H1 (cell line): Measurements from ENCODE around the gene PTCH1. TPM values are rescaled to one million over a fixed set of nuclear protein-coding genes. Genes with fewer than 3 reads are reported as not detected.

Experiments
- CTCF ChIA-PET: fragments of 300-600 bp; sonication (Branson Sonifier 250); formaldehyde crosslinking; loops from one replicate; lab custom pipeline; 2021; ENCODE audit not compliant: partially characterized antibody; lab: Charles Lee
- POLR2A ChIA-PET: fragments of 300-600 bp; sonication (Branson Sonifier 250); formaldehyde crosslinking; loops from one replicate; lab custom pipeline; 2021; ENCODE audit warnings: inconsistent platforms; ENCODE audit not compliant: partially characterized antibody; lab: Charles Lee
- DNase-seq, 2 experiments: peaks; one replicate each; pipeline versions ENCODE4 v3.0.0 to v3.0.0-alpha.2; 2010 to 2022; ENCODE audit warnings: low spot score in 2 of 2, low read depth in 1 of 2, mixed read lengths in 1 of 2
- FAIRE-seq: peaks from 2 replicates; lab custom pipeline; 2011; peaks lifted over from hg19 to GRCh38; lab: Jason Lieb, UNC
- H2AFZ ChIP-seq: 2 replicates; pipeline ENCODE4 v1.8.1; 2012; ENCODE audit warnings: low read length, inconsistent platforms
- H2AK5ac ChIP-seq: 2 replicates; pipeline ENCODE4 v1.6.1; 2013; ENCODE audit warnings: low read depth, low read length
- H2BK120ac ChIP-seq: replicated peaks from 2 replicates; pipeline ENCODE3; 2013; ENCODE audit warnings: low read depth, low read length, inconsistent platforms
- H2BK12ac ChIP-seq: 2 replicates; pipeline ENCODE4 v1.6.1; 2013; ENCODE audit warnings: low read depth, low read length
- H2BK15ac ChIP-seq: 2 replicates; pipeline ENCODE4 v1.6.1; 2013; ENCODE audit warnings: low read length
- H2BK20ac ChIP-seq: 2 replicates; pipeline ENCODE4 v1.6.1; 2013; ENCODE audit warnings: low read length
- H2BK5ac ChIP-seq: 2 replicates; pipeline ENCODE4 v1.6.1; 2013; ENCODE audit warnings: low read depth, low read length
- H3K14ac ChIP-seq: 2 replicates; pipeline ENCODE4 v1.6.1; 2013; ENCODE audit warnings: inconsistent platforms; ENCODE audit not compliant: insufficient read length
- H3K18ac ChIP-seq: 2 replicates; pipeline ENCODE4 v1.6.1; 2013; ENCODE audit warnings: low read length; ENCODE audit errors: extremely low read depth
- H3K23ac ChIP-seq: 2 replicates; pipeline ENCODE4 v1.6.1; 2013; ENCODE audit warnings: inconsistent platforms; ENCODE audit not compliant: insufficient read length
- H3K23me2 ChIP-seq: 2 replicates; pipeline ENCODE4 v1.6.1; 2013; ENCODE audit warnings: low read depth, low read length
- H3K27ac ChIP-seq: 2 replicates; pipeline ENCODE4 v1.6.1; 2011; ENCODE audit warnings: low read depth, low read length, inconsistent platforms
- H3K27me3 ChIP-seq, 4 experiments: replicated peaks in 1 of 4; 1 replicate in 1 of 4; 2 replicates in 3 of 4; pipeline versions ENCODE4 v1.6.1 to v1.8.1; 2011 to 2013; ENCODE audit warnings: low read length in 3 of 4, mild to moderate bottlenecking in 3 of 4, inconsistent platforms in 2 of 4, mixed read lengths in 2 of 4, moderate library complexity in 1 of 4; ENCODE audit not compliant: control insufficient read depth in 3 of 4, insufficient read depth in 3 of 4; ENCODE audit errors: extremely low read depth in 1 of 4
- H3K36me3 ChIP-seq, 4 experiments: 2 replicates each; pipeline versions ENCODE4 v1.6.1 to v1.8.1; 2011 to 2013; ENCODE audit warnings: mild to moderate bottlenecking in 4 of 4, low read length in 3 of 4, moderate library complexity in 2 of 4, control low read depth in 1 of 4, inconsistent platforms in 1 of 4; ENCODE audit not compliant: insufficient read depth in 4 of 4, control insufficient read depth in 2 of 4
- H3K4ac ChIP-seq: replicated peaks from 2 replicates; pipeline ENCODE3; 2013; ENCODE audit warnings: low read length, low read depth, mixed read lengths, inconsistent platforms; ENCODE audit not compliant: insufficient read length
- H3K4me1 ChIP-seq, 4 experiments: replicated peaks in 1 of 4; 1 replicate in 1 of 4; 2 replicates in 3 of 4; pipeline versions ENCODE4 v1.6.1 to v1.8.1; 2011 to 2013; ENCODE audit warnings: low read length in 3 of 4, inconsistent platforms in 2 of 4, mixed read lengths in 1 of 4; ENCODE audit not compliant: insufficient read depth in 4 of 4, control insufficient read depth in 3 of 4
- H3K4me2 ChIP-seq, 2 experiments: 2 replicates each; pipeline versions ENCODE4 v1.6.1 to v1.8.1; 2011 to 2013; ENCODE audit warnings: low read depth in 2 of 2, low read length in 2 of 2, control low read depth in 1 of 2, inconsistent platforms in 1 of 2, mild to moderate bottlenecking in 1 of 2; ENCODE audit not compliant: insufficient read depth in 1 of 2
- H3K4me3 ChIP-seq, 4 experiments: fragments of 200-600, 300-600 bp in 1 of 4; sonication (generic), shearing (Covaris generic), sonication (Bioruptor Twin) in 1 of 4; 2 replicates each; pipeline versions ENCODE4 v1.5.1 to v1.8.1; 2011 to 2016; ENCODE audit warnings: low read length in 4 of 4, low read depth in 3 of 4, control low read depth in 2 of 4, inconsistent platforms in 2 of 4, mild to moderate bottlenecking in 2 of 4, mixed read lengths in 1 of 4, moderate library complexity in 1 of 4; ENCODE audit not compliant: insufficient read depth in 2 of 4; ENCODE audit errors: extremely low read depth in 1 of 4
- H3K56ac ChIP-seq: replicated peaks from 2 replicates; pipeline ENCODE3; 2013; ENCODE audit warnings: low read depth, mild to moderate bottlenecking, mixed read lengths, low read length, inconsistent platforms; ENCODE audit not compliant: insufficient read length
- H3K79me1 ChIP-seq: 2 replicates; pipeline ENCODE4 v1.6.1; 2013; ENCODE audit warnings: low read depth, low read length, control low read depth
- H3K79me2 ChIP-seq, 2 experiments: 2 replicates each; pipeline versions ENCODE4 v1.6.1 to v1.8.1; 2012 to 2013; ENCODE audit warnings: low read length in 2 of 2, mild to moderate bottlenecking in 2 of 2, inconsistent platforms in 1 of 2; ENCODE audit not compliant: insufficient read depth in 2 of 2, control insufficient read depth in 1 of 2
- H3K9ac ChIP-seq, 4 experiments: replicated peaks in 1 of 4; 1 replicate in 1 of 4; 2 replicates in 3 of 4; pipeline versions ENCODE4 v1.6.1 to v1.8.1; 2011 to 2013; ENCODE audit warnings: low read depth in 3 of 4, low read length in 3 of 4, control low read depth in 2 of 4, mild to moderate bottlenecking in 2 of 4, moderate library complexity in 2 of 4, inconsistent platforms in 1 of 4; ENCODE audit errors: extremely low read depth in 1 of 4
- H3K9me3 ChIP-seq, 2 experiments: 2 replicates each; pipeline versions ENCODE4 v1.6.1 to v1.8.1; 2012 to 2013; ENCODE audit warnings: mild to moderate bottlenecking in 2 of 2, moderate library complexity in 2 of 2, control low read depth in 1 of 2, inconsistent platforms in 1 of 2, low read depth in 1 of 2, low read length in 1 of 2, mixed read lengths in 1 of 2; ENCODE audit not compliant: insufficient read depth in 2 of 2
- H4K20me1 ChIP-seq, 2 experiments: replicated peaks in 1 of 2; 2 replicates each; pipeline versions ENCODE3 to v1.8.1; 2011 to 2013; ENCODE audit warnings: inconsistent platforms in 2 of 2, low read length in 2 of 2, mild to moderate bottlenecking in 1 of 2; ENCODE audit not compliant: insufficient read depth in 2 of 2, control insufficient read depth in 1 of 2
- H4K5ac ChIP-seq: 2 replicates; pipeline ENCODE4 v1.6.1; 2013; ENCODE audit warnings: low read length, low read depth, mixed read lengths, inconsistent platforms; ENCODE audit not compliant: insufficient read length
- H4K8ac ChIP-seq: 2 replicates; pipeline ENCODE4 v1.8.0; 2013; ENCODE audit warnings: mild to moderate bottlenecking, moderate library complexity, low read length, inconsistent platforms; ENCODE audit not compliant: insufficient read depth; ENCODE audit errors: extremely low read depth
- H4K91ac ChIP-seq: replicated peaks from 2 replicates; pipeline ENCODE3; 2013; ENCODE audit warnings: low read length, mixed read lengths, inconsistent platforms; ENCODE audit not compliant: insufficient read length
- BACH1 ChIP-seq: IDR thresholded peaks from 2 replicates; pipeline ENCODE4 v1.6.1; 2012; ENCODE audit warnings: low read length, improper control_type of control experiment
- CTBP2 ChIP-seq: IDR thresholded peaks from 2 replicates; pipeline ENCODE4 v1.7.0; 2011; ENCODE audit warnings: borderline replicate concordance, mild to moderate bottlenecking, moderate library complexity, mixed read lengths, low read length; ENCODE audit not compliant: insufficient read depth, insufficient read length
- EZH2 ChIP-seq: fragments of 200-600 bp; sonication (generic); IDR thresholded peaks from 2 replicates; pipeline ENCODE4 v1.7.1; 2012; ENCODE audit warnings: low read depth, mild to moderate bottlenecking, moderate library complexity, low read length, inconsistent platforms; ENCODE audit not compliant: severe bottlenecking
- KDM1A ChIP-seq: fragments of 200-600, 300-600 bp; sonication (generic); IDR thresholded peaks from 2 replicates; pipeline ENCODE4 v1.7.1; 2016; ENCODE audit warnings: mild to moderate bottlenecking, low read length, borderline replicate concordance
- SIX5 ChIP-seq: IDR thresholded peaks from 2 replicates; pipeline ENCODE4 v1.6.1; 2011; ENCODE audit warnings: mild to moderate bottlenecking, low read depth, low read length
- SP1 ChIP-seq: IDR thresholded peaks from 2 replicates; pipeline ENCODE4 v1.6.1; 2011; ENCODE audit warnings: low read depth, low read length
- TEAD4 ChIP-seq: IDR thresholded peaks from 2 replicates; pipeline ENCODE4 v1.6.1; 2012; ENCODE audit warnings: low read depth, low read length, inconsistent platforms, mixed read lengths
- WGBS, 2 experiments: shearing (Covaris generic) in 1 of 2; methylation state at CpG; one replicate each; pipeline versions ENCODE4 v1.1.6 to v1.1.7; 2013 to 2015; ENCODE audit warnings: low lambda C conversion rate in 2 of 2, mixed read lengths in 2 of 2, inconsistent platforms in 1 of 2, low coverage in 1 of 2, missing lambda C conversion rate in 1 of 2; ENCODE audit not compliant: insufficient replicate concordance in 2 of 2, insufficient coverage in 1 of 2, insufficient read length in 1 of 2; ENCODE audit errors: extremely low coverage in 1 of 2, missing lambda C conversion rate in 1 of 2; 5-methylcytosine and 5-hydroxymethylcytosine counted together
- polyA plus RNA-seq, 7 experiments: library from polyadenylated mRNA; depleted of rRNA in 3 of 7; stranded (reverse) in 5 of 7; unstranded in 2 of 7; fragments of >200 nt in 5 of 7; fragments of 200-250 nt in 2 of 7; gene quantifications; 1 replicate in 5 of 7; 2 replicates in 1 of 7; 4 replicates in 1 of 7; pipeline versions ENCODE4 v1.2.1 to v1.2.3, GENCODE V29; 2011 to 2013; ENCODE audit warnings: missing spikeins in 2 of 7, mixed read lengths in 2 of 7
- total RNA-seq: library from RNA; stranded (reverse); fragmentation: NEBNext Ultra II Directional; extraction: Animal tissue kit (Norgen Biotek cat#: 25700); gene quantifications from 2 replicates; pipeline ENCODE4 v1.2.1, GENCODE V29; 2021
- TF ChIP-seq, protein P1 (sequence below): IDR thresholded peaks from 2 replicates; pipeline ENCODE4 v1.6.1; 2012; ENCODE audit warnings: inconsistent platforms
- TF ChIP-seq, protein P2 (sequence below): IDR thresholded peaks from 2 replicates; pipeline ENCODE4 v1.6.1; 2012; ENCODE audit warnings: inconsistent platforms

Gene PTCH1
- total and polyA plus RNA-seq, 2 of the 8 experiments (the other 6 are each of a cell fraction or from before 2014, with no cell fraction given) = 6.4 to 34.1 TPM

DNA sequence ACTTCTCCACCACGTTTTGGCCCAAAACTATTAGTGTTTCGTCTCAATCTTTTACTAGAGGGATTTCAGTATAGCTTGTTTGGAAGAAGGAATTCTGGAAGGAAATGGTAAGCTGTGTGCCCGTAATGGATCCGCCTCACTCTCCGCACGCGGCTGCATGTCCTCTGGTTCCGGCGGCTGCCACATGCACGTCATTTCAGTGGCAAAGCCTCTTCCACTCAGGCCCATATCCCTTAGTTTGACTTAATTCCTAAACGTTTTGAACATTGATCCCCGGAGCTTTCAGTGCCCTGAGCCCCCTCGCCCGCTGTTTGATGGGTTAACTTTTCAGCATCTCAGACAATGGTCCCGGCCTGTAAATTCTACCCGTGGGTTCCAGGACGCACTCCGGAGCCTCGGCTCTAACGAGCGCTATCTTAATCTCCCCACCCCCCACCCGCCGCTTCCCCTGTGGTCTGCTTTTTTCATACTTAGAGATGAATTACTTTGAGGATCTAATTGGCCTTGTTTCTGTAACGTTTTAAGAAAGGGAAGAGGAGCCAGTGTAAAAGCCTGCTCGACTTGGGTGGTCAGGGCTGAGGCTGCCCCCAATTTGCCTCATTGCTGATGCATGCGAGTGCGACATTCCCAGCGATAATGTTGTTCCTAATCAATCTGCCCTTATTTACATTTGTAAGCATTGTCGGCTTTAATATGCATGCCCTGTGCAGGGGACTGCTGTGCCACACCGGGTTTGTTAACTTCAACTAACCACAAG lies 4.6 kb downstream of the PTCH1 start:
- H3K9ac ChIP-seq = no peak overlapping the region; a peak in 2 of 7 replicates
- no peak overlapping the region for H2BK15ac ChIP-seq
- peaks cover 0 to 7% of the 10 kb centered on the region in 2 experiments; a peak in 1 of 4 replicates for H3K79me2 ChIP-seq
- H3K56ac ChIP-seq = no peak overlapping the region
- H4K8ac ChIP-seq = no peak overlapping the region; the same call in 1 of the 2 replicates
- FAIRE-seq = no peak
- H3K4me3 ChIP-seq = peak overlapping the region; percentile 53 to 94 (median 81)
- H3K14ac ChIP-seq = no peak overlapping the region
- H4K5ac ChIP-seq = no peak overlapping the region
- no peaks in the 10 kb centered on the region; the same call in 1 of the 2 replicates for H3K79me1 ChIP-seq
- peak; percentile 64 to 81 for DNase-seq
- H3K27ac ChIP-seq = no peak overlapping the region
- H2AK5ac ChIP-seq = no peak overlapping the region
- H2BK120ac ChIP-seq = peak overlapping the region; percentile 80
- H2BK12ac ChIP-seq = peak overlapping the region; percentile 52; the same call in 1 of the 2 replicates
- H3K27me3 ChIP-seq = peaks cover 22 to 46% (median 41%) of the 10 kb centered on the region in 4 experiments
- H2BK5ac ChIP-seq = peak overlapping the region; percentile 88; the same call in 1 of the 2 replicates
- no peak overlapping the region for H2AFZ ChIP-seq
- CTCF ChIA-PET = interaction anchor here (0.7 to 1.8 kb wide), 2 partner anchors 246 to 517 kb away, joined by 3 to 5 read pairs; no protein-coding TSS in a partner anchor
- H3K23me2 ChIP-seq = peaks cover 34% of the 10 kb centered on the region
- H4K91ac ChIP-seq = peak overlapping the region; percentile 25
- no peaks in the 10 kb centered on the region for H3K9me3 ChIP-seq
- H2BK20ac ChIP-seq = 0 out of 2 replicates have a peak overlapping the region, but pooled peaks have one; percentile 57
- peak overlapping the region; percentile 57 for H3K4ac ChIP-seq
- H4K20me1 ChIP-seq = peaks cover 0 to 4% of the 10 kb centered on the region in 2 experiments
- peak overlapping the region; percentile 74 to 93 for H3K4me2 ChIP-seq
- 3% methylated on average over 29 of the region's 30 CpGs; no CpG with 5 or more reads in 1 of the 2 experiments for whole genome bisulfite sequencing, 2 experiments
- H3K36me3 ChIP-seq = no peaks in the 10 kb centered on the region
- peaks cover 9 to 37% (median 18%) of the 10 kb centered on the region in 4 experiments; a peak in 6 of 7 replicates for H3K4me1 ChIP-seq
- H3K18ac ChIP-seq = peak overlapping the region; percentile 78; the same call in 1 of the 2 replicates
- POLR2A ChIA-PET = interaction anchor here (0.7 to 1.4 kb wide), 3 partner anchors 9 to 70 kb away, joined by 3 to 4 read pairs (median 4); no protein-coding TSS in a partner anchor
- H3K23ac ChIP-seq = no peak overlapping the region
- TF ChIP-seq SIX5 = no peak
- 0 out of 2 replicates have a peak, but pooled peaks have one; percentile 11 for TF ChIP-seq SP1
- 0 out of 2 replicates have a peak, but pooled peaks have one; percentile 5 for TF ChIP-seq BACH1
- TF ChIP-seq CTBP2 = peak; percentile 48
- TF ChIP-seq, protein P1, sequence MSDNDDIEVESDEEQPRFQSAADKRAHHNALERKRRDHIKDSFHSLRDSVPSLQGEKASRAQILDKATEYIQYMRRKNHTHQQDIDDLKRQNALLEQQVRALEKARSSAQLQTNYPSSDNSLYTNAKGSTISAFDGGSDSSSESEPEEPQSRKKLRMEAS = peak; percentile 86
- TF ChIP-seq, protein P2, sequence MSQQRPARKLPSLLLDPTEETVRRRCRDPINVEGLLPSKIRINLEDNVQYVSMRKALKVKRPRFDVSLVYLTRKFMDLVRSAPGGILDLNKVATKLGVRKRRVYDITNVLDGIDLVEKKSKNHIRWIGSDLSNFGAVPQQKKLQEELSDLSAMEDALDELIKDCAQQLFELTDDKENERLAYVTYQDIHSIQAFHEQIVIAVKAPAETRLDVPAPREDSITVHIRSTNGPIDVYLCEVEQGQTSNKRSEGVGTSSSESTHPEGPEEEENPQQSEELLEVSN = peak; percentile 50; the same call in 1 of the 2 replicates
- TF ChIP-seq EZH2 = peak; percentile 50
- peak; percentile 42; the same call in 1 of the 2 replicates for TF ChIP-seq TEAD4
- 0 out of 2 replicates have a peak, but pooled peaks have one; percentile 20 for TF ChIP-seq KDM1A
